Calu3 (cell line): ENCODE measurements around the gene CRYGN. TPM values are rescaled to one million over a fixed set of nuclear protein-coding genes. Genes with fewer than 3 reads are reported as not detected.

ENCODE experiments used
- BruUV-seq: library from RNA; stranded (reverse); fragments of 400-500 nt; replicated peaks from 2 replicates; lab custom pipeline; 2021; lab: Mats Ljungman, UMichigan
- CTCF ChIA-PET: fragments of 300-600 bp; sonication (Branson Sonifier 250); formaldehyde crosslinking; loops from one replicate; lab custom pipeline; 2022; ENCODE audit warnings: antibody characterized with exemption; lab: Charles Lee
- DNase-seq: peaks from one replicate; pipeline ENCODE4 v3.0.0; 2022
- H3K27ac Mint-ChIP-seq: one replicate; pipeline ENCODE4 v1.8.0; 2022; ENCODE audit warnings: mixed read lengths; ENCODE audit not compliant: unreplicated experiment
- H3K27me3 Mint-ChIP-seq: one replicate; pipeline ENCODE4 v1.8.0; 2022; ENCODE audit warnings: mixed read lengths; ENCODE audit not compliant: unreplicated experiment
- H3K36me3 Mint-ChIP-seq: one replicate; pipeline ENCODE4 v1.8.0; 2022; ENCODE audit warnings: mild to moderate bottlenecking, moderate library complexity, mixed read lengths; ENCODE audit not compliant: insufficient read depth, unreplicated experiment
- H3K4me1 Mint-ChIP-seq: one replicate; pipeline ENCODE4 v1.8.0; 2022; ENCODE audit warnings: mild to moderate bottlenecking, low read depth, mixed read lengths; ENCODE audit not compliant: unreplicated experiment
- H3K4me3 Mint-ChIP-seq: one replicate; pipeline ENCODE4 v1.8.0; 2022; ENCODE audit warnings: mild to moderate bottlenecking, low read depth, moderate library complexity, mixed read lengths; ENCODE audit not compliant: unreplicated experiment
- H3K9me3 Mint-ChIP-seq: one replicate; pipeline ENCODE4 v1.8.0; 2022; ENCODE audit warnings: low read depth, mixed read lengths; ENCODE audit not compliant: unreplicated experiment
- intact Hi-C: fragments of 100-400 bp; cut with micrococcal nuclease; formaldehyde crosslinking; loops from one replicate; pipeline ENCODE4 v1.10.0; 2022; ENCODE audit not compliant: unreplicated experiment
- total RNA-seq: library from RNA; stranded (reverse); gene quantifications from 2 replicates; pipeline ENCODE4 v1.2.3, GENCODE V29; 2022
- TF ChIP-seq, protein P1 (sequence below): fragments of 200-600 bp; IDR thresholded peaks from one replicate; pipeline ENCODE4 v1.8.0; 2022; ENCODE audit warnings: antibody characterized with exemption; ENCODE audit not compliant: unreplicated experiment

Gene CRYGN
- total RNA-seq, 1 experiment from 2014 or later = not detected

DNA sequence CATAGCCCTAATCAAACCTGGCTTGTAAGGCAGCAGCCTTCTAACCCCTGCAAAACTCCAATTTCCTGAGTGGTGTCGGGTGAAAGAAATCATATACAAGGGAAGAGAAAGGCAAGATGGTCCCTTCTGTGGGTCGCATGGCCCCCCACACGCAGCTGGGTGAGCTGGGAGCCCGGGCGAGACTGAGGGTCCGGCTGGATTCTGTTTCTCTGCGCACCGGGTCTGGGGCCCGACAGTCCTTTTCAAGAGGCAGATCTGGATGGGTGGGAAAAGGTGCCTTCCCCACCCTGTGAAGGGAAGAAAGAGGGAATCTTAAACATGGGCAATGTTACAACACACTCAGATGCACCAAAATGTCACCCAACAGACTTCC, 48.6 kb downstream of the CRYGN start:
- H3K27me3 Mint-ChIP-seq = peaks cover 77% of the 10 kb centered on the region
- no peaks in the 10 kb centered on the region for H3K36me3 Mint-ChIP-seq
- TF ChIP-seq, protein P1, sequence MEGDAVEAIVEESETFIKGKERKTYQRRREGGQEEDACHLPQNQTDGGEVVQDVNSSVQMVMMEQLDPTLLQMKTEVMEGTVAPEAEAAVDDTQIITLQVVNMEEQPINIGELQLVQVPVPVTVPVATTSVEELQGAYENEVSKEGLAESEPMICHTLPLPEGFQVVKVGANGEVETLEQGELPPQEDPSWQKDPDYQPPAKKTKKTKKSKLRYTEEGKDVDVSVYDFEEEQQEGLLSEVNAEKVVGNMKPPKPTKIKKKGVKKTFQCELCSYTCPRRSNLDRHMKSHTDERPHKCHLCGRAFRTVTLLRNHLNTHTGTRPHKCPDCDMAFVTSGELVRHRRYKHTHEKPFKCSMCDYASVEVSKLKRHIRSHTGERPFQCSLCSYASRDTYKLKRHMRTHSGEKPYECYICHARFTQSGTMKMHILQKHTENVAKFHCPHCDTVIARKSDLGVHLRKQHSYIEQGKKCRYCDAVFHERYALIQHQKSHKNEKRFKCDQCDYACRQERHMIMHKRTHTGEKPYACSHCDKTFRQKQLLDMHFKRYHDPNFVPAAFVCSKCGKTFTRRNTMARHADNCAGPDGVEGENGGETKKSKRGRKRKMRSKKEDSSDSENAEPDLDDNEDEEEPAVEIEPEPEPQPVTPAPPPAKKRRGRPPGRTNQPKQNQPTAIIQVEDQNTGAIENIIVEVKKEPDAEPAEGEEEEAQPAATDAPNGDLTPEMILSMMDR = no peak
- H3K27ac Mint-ChIP-seq = no peak overlapping the region
- intact Hi-C loops = no loop called here
- no TSS peak for BruUV-seq
- DNase-seq = no peak
- CTCF ChIA-PET = no interaction called here
- H3K4me3 Mint-ChIP-seq = no peak overlapping the region
- H3K9me3 Mint-ChIP-seq = no peaks in the 10 kb centered on the region
- peaks cover 14% of the 10 kb centered on the region for H3K4me1 Mint-ChIP-seq

DNA sequence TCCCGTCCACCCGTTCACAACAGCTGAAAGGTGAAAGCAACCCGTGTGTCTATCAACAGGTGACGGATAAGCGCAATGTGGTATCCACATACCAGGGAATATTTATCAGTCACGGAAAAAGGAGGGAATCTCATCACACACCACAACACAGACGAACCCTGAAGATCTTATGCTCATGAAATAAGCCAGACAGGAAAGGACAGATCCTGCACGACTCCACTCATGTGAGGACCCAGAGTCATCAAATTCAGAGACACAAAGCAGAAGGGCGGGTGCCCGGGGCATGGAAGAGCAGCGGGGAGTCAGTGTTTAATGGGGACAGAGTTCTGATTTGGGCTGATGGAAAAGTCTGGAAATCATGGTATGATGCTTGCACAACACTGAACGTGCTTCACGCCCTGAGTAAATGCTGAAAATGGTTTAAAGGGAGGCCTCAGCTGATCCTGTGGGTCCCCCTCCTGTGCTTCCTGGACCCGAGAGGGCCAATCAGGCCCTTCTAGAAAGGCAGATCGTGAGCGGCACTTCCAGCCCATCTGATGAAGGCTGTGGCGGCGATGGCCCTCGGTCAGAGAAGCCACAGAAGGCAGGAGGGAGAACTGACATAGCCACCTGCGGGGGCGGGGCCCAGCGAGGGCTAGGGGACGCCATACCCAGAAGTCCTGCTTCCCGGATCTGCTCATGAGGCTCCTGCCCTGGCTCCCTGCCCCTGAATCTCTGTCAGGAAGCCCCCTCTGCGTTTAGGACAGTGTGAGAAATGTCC, 49.2 kb downstream of the CRYGN start:
- peaks cover 16% of the 10 kb centered on the region for H3K4me1 Mint-ChIP-seq

DNA sequence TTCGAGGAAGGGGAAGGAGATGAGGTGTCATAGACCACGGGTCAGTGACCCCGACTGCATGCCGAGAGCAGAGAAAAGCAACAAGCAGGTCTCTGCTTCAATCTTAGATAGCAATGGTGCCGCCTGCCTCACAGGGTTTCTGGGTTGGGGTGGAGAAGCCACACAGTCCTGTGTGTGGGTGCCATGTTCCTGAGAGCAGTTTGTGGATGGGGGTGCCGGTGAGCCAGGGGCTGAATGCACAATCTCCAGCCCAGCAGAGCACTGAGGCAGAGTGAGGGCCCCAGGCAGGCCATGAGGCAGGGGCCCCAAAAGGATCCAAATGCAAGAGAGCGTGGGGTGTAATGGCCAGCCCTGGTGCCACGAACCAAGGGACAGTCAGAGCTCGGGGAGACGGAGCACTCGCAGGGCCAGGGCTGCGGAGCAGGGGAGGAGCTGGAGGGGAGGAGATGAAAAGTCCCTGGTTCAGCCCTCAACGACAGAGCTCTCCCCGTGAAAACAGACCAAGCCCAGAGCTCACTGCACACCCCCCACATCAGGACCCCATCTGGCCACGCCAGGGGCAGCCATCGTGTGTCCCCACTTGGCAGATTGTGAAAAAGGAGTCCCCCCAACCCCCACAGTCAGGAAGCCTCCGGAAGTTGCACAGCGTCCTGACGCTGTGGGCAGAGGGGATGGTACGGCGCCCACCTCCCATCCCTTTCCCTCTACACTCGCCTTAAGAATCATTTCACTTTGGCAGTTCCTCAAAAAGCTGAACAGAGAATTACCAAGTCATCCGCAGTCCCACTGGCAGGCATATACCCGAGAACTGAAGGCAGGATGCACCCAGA, 50.0 kb downstream of the CRYGN start:
- CTCF ChIA-PET = no interaction called here
- Mint-ChIP-seq H3K27ac (no peak overlapping the region), H3K4me1 (peaks cover 16% of the 10 kb centered on the region)

More for the DNA sequence above, 49.2 kb downstream of the CRYGN start:
- no peak overlapping the region for H3K4me3 Mint-ChIP-seq
- CTCF ChIA-PET = no interaction called here
- intact Hi-C loops = no loop called here
- H3K36me3 Mint-ChIP-seq = no peaks in the 10 kb centered on the region
- H3K27me3 Mint-ChIP-seq = peaks cover 76% of the 10 kb centered on the region
- H3K27ac Mint-ChIP-seq = no peak overlapping the region
- DNase-seq = no peak
- TF ChIP-seq, protein P1 = no peak
- H3K9me3 Mint-ChIP-seq = no peaks in the 10 kb centered on the region
- no TSS peak for BruUV-seq

DNA sequence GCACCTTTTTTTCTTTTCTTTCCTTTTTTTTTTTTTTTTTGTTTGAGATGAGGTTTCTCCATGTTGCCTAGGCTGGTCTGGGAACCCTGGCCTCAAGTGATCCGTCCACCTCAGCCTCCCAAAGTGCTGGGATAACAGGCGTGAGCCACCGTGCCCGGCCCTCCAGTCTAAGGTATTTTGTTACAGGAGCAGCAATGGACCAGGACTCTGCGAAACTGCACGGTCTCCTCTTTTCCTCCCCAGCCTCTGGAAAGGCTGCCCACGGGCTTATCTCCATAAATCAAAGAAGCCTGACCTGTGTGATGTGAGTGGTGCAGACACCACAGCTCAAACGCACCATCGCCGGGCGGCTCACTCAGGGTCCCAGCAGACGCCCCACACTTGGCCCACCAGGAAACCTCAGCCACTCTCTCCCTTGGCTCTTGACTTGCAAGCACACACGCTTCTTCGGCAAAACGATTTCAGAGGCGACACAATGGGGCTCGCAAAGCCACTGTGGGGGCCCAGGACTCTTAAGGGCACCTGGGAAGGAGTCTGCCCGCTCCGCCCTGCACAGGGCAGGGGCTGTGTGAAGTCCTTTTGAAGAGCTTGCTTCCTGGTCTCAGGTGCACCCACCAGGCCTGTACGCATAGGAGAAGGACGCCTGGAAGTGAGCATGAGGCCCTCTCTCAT, 50.7 kb downstream of the CRYGN start:
- intact Hi-C loops = no loop called here
- peaks cover 16% of the 10 kb centered on the region for H3K4me1 Mint-ChIP-seq
- H3K9me3 Mint-ChIP-seq = no peaks in the 10 kb centered on the region
- no peak overlapping the region for H3K4me3 Mint-ChIP-seq
- BruUV-seq = no TSS peak
- no peaks in the 10 kb centered on the region for H3K36me3 Mint-ChIP-seq
- no peak for DNase-seq
- TF ChIP-seq, protein P1 = no peak
- CTCF ChIA-PET = no interaction called here
- H3K27ac Mint-ChIP-seq = no peak overlapping the region
- H3K27me3 Mint-ChIP-seq = peaks cover 70% of the 10 kb centered on the region

More for the DNA sequence above, 50.0 kb downstream of the CRYGN start:
- Mint-ChIP-seq H3K36me3 (no peaks in the 10 kb centered on the region), H3K4me3 (no peak overlapping the region), H3K27me3 (peaks cover 70% of the 10 kb centered on the region), H3K9me3 (no peaks in the 10 kb centered on the region)
- BruUV-seq = no TSS peak
- intact Hi-C loops = no loop called here
- DNase-seq = no peak
- TF ChIP-seq, protein P1 = no peak
